Hepatic stellate cell (primary cell): ENCODE results near the gene POTEE.
"Not testable (repeated sequence)": the region's sequence is repeated elsewhere in the genome, so short reads cannot be mapped to it uniquely, and the experiment has no call there.

Experiments
- DNase-seq: peaks from one replicate; pipeline ENCODE4 v3.0.0; 2011; ENCODE audit warnings: low spot score

The POTEE gene

GRCh38 chr2:131209030-131209772 is at the start of gene POTEE:
POTEE (plus strand) TSS chr2:131209536; CDS start chr2:131218403, 8,867 bp downstream.
- not testable (repeated sequence) for DNase-seq

- DNase-seq = not testable (repeated sequence)
These were observed 43.8 kb upstream of the POTEE start for GRCh38 chr2:131165562-131165961.

DNA sequence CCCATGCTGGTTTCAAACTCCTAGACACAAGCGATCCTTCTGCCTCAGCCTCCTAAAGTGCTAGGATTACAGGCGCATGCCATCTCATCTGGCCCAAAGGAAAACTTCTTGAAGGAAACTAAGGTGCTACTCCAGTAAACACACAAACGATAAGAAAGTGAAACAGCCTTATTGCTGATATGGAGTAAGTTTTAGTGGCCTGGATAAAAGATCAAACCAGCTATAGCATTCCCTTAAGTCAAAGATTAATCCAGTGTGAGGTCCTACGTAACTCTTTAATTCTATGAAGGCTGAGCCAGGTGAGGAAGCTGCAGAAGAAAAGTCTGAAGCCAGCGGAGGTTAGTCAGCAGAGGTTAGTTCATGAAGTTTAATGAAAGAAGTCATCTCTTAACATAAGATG is 40.8 kb upstream of the POTEE start:
- DNase-seq = no peak

GRCh38 chr2:131178050-131178449 is 31.3 kb upstream of the POTEE start:
- not testable (repeated sequence) for DNase-seq

GRCh38 chr2:131178721-131179418 is 30.5 kb upstream of the POTEE start:
- not testable (repeated sequence) for DNase-seq

DNA sequence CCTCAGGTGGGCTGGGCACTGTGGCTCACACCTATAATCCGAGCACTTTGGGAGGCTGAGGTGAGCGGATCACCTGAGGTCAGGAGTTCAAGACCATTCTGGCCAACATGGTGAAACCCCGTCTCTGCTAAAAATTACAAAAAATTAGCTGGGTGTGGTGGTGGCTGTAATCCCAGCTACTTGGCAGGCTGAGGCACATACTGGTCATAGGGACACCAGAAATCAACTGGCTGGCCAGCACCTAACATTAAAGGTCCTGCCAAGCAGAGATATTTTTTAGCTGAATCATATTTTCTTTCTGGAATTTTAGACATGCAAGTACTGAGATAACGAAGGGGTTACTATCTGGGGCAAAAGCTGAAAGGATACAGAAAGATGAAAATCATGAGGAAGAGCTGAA is 27.9 kb upstream of the POTEE start:
- DNase-seq = not testable (repeated sequence)

- DNase-seq = not testable (repeated sequence)
These were observed 15.9 kb upstream of the POTEE start for GRCh38 chr2:131193421-131193820.

GRCh38 chr2:131196186-131196585 is 13.2 kb upstream of the POTEE start:
- not testable (repeated sequence) for DNase-seq

GRCh38 chr2:131201098-131201497 is 8.2 kb upstream of the POTEE start:
- no peak for DNase-seq

- DNase-seq = not testable (repeated sequence)
These were observed 1.5 kb upstream of the POTEE start for GRCh38 chr2:131207839-131208238.

DNA sequence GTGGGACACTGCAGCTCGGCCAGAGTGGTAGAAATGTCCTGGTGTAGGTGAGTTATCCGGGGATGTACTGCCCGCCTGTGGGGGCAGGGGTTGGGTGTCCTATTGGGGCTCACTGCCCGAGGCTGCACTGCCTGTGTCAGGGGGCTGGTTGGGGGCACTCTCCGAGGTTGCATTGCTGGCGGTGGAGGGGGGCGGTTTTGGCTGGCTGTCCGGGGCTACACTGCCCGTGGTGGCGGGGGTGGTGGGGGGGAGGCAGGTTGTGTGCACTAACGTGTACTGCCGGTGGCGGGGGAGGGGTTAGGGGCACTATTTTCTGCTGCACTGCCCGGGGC is 403 bp downstream of the POTEE start:
- not testable (repeated sequence) for DNase-seq

- not testable (repeated sequence) for DNase-seq
These were observed 1.3 kb downstream of the POTEE start for GRCh38 chr2:131210434-131211211.

DNA sequence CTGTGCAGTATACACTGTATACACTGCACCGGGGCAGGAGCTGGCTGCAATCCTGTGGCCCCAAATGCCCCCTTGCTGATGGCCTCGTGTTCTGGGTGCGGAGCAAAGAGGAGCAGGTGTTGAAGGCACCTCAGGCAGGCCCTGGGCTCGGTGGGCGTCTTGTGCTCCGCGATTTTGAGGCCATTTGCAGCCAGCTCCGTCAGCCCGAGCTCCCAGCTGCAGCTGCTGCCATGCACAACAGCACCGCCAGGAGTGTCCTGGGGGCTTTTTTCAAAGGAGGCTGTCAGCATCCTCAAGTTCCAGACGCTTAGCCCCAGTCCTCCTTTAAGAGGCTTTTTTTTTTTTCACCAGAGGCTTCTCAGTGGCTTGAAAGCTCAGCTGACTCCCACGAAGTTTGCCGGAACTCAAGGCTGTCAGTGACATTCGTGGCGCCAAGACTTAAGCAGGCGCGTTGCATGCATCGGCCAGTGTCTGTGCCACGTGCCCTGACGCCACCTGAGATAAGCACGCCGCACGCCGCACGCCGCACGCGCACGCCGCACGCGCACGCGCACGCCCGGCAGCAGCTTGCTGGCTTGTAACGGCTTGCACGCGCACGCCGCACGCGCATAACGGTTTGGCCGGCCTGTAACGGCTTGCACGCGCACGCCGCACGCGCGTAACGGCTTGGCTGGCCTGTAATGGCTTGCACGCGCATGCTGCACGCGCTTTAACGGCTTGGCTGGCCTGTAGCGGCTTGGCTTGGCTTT is 8.1 kb downstream of the POTEE start:
- DNase-seq = not testable (repeated sequence)

GRCh38 chr2:131235543-131236449 is 26.5 kb downstream of the POTEE start:
- not testable (repeated sequence) for DNase-seq
